Keratinocyte (primary cell): ENCODE measurements around the gene CRADD. TPM values are rescaled to one million over a fixed set of nuclear protein-coding genes. Genes with fewer than 3 reads are reported as not detected.
A peak's percentile ranks its signal among the peaks of the same experiment; 100 is the strongest.

ENCODE experiments used
- DNase-seq: peaks from one replicate; pipeline ENCODE4 v3.0.0-alpha.2; 2011; ENCODE audit warnings: low read depth, missing footprints, low spot score
- FAIRE-seq: peaks from 2 replicates; lab custom pipeline; 2011; peaks lifted over from hg19 to GRCh38; lab: Jason Lieb, UNC
- H2AFZ ChIP-seq: 2 replicates; pipeline ENCODE4 v1.6.0; 2012; ENCODE audit warnings: low read length, control low read depth, inconsistent platforms; ENCODE audit not compliant: control insufficient read depth
- H3K27ac ChIP-seq: 2 replicates; pipeline ENCODE4 v1.5.1; 2011; ENCODE audit warnings: low read length; ENCODE audit not compliant: control insufficient read depth, insufficient read depth
- H3K27me3 ChIP-seq: 3 replicates; pipeline ENCODE4 v1.6.0; 2011; ENCODE audit warnings: low read length; ENCODE audit not compliant: control insufficient read depth, insufficient read depth; ENCODE audit errors: extremely low read depth
- H3K36me3 ChIP-seq, 2 experiments: 2 replicates in 1 of 2; 3 replicates in 1 of 2; pipeline ENCODE4 v1.5.1; 2011; ENCODE audit warnings: low read length in 2 of 2, mild to moderate bottlenecking in 1 of 2; ENCODE audit not compliant: control insufficient read depth in 2 of 2, insufficient read depth in 2 of 2; ENCODE audit errors: extremely low read depth in 1 of 2
- H3K4me1 ChIP-seq: 3 replicates; pipeline ENCODE4 v1.5.1; 2011; ENCODE audit warnings: low read length; ENCODE audit not compliant: control insufficient read depth, insufficient read depth; ENCODE audit errors: extremely low read depth
- H3K4me2 ChIP-seq: 3 replicates; pipeline ENCODE4 v1.6.0; 2011; ENCODE audit warnings: low read depth, low read length; ENCODE audit not compliant: control insufficient read depth, insufficient read depth; ENCODE audit errors: extremely low read depth
- H3K4me3 ChIP-seq, 3 experiments: fragments of 200-600 bp in 1 of 3; sonication (generic) in 1 of 3; 2 replicates in 2 of 3; 3 replicates in 1 of 3; pipeline ENCODE4 v1.5.1; 2011 to 2016; ENCODE audit warnings: low read length in 3 of 3, mild to moderate bottlenecking in 3 of 3, control low read depth in 2 of 3, inconsistent platforms in 1 of 3, low read depth in 1 of 3, mixed read lengths in 1 of 3, mixed run types in 1 of 3, moderate library complexity in 1 of 3; ENCODE audit not compliant: control insufficient read depth in 2 of 3, insufficient read depth in 2 of 3; ENCODE audit errors: extremely low read depth in 1 of 3
- H3K79me2 ChIP-seq: 2 replicates; pipeline ENCODE4 v1.6.0; 2012; ENCODE audit warnings: low read length; ENCODE audit not compliant: control insufficient read depth, insufficient read depth
- H3K9ac ChIP-seq: 3 replicates; pipeline ENCODE4 v1.6.0; 2011; ENCODE audit warnings: low read length; ENCODE audit not compliant: control insufficient read depth, insufficient read depth; ENCODE audit errors: extremely low read depth
- H3K9me1 ChIP-seq: 3 replicates; pipeline ENCODE4 v1.6.0; 2011; ENCODE audit warnings: low read length; ENCODE audit not compliant: control insufficient read depth, insufficient read depth; ENCODE audit errors: extremely low read depth
- H3K9me3 ChIP-seq: 2 replicates; pipeline ENCODE4 v1.5.1; 2012; ENCODE audit warnings: low read depth, low read length; ENCODE audit not compliant: control insufficient read depth
- H4K20me1 ChIP-seq: 3 replicates; pipeline ENCODE4 v1.6.0; 2011; ENCODE audit warnings: low read length; ENCODE audit not compliant: control insufficient read depth, insufficient read depth; ENCODE audit errors: extremely low read depth
- EZH2 ChIP-seq: IDR thresholded peaks from one replicate; pipeline ENCODE4 v1.6.1; 2012; ENCODE audit warnings: inconsistent platforms, mild to moderate bottlenecking, low read length, moderate library complexity
- dilution Hi-C: fragments of 300-500 bp; cut with MboI; formaldehyde crosslinking; loops from one replicate; pipeline ENCODE4 v1.7.0; 2020; ENCODE audit warnings: low sequenced_read_pairs; ENCODE audit not compliant: extremely low pct_ligation_motif_present
- polyA plus RNA-seq, 5 experiments: library from polyadenylated mRNA; depleted of rRNA in 3 of 5; stranded (reverse) in 3 of 5; stranded (forward) in 1 of 5; unstranded in 1 of 5; fragments of >200 nt; gene quantifications; 1 replicate in 1 of 5; 2 replicates in 3 of 5; 3 replicates in 1 of 5; pipeline versions ENCODE4 v1.2.1 to v1.2.3, GENCODE V29; 2011 to 2012; ENCODE audit warnings: missing spikeins in 2 of 5, low read depth in 1 of 5, low replicate concordance in 1 of 5
- TF ChIP-seq, protein P1 (sequence below), 3 experiments: IDR thresholded peaks in 1 of 3; conservative IDR thresholded peaks in 1 of 3; optimal IDR thresholded peaks in 1 of 3; 2 replicates in 2 of 3; 3 replicates in 1 of 3; pipeline versions ENCODE3 to v1.5.1; 2011; ENCODE audit warnings: low read length in 3 of 3, mild to moderate bottlenecking in 3 of 3, moderate library complexity in 2 of 3, control low read depth in 1 of 3, inconsistent platforms in 1 of 3; ENCODE audit not compliant: insufficient read depth in 2 of 3; ENCODE audit errors: extremely low read depth in 1 of 3

CRADD gene
- polyA plus RNA-seq, 1 donor (not counting 4 experiments of a cell fraction or from before 2014, with no cell fraction given) = 11.2 TPM

DNA sequence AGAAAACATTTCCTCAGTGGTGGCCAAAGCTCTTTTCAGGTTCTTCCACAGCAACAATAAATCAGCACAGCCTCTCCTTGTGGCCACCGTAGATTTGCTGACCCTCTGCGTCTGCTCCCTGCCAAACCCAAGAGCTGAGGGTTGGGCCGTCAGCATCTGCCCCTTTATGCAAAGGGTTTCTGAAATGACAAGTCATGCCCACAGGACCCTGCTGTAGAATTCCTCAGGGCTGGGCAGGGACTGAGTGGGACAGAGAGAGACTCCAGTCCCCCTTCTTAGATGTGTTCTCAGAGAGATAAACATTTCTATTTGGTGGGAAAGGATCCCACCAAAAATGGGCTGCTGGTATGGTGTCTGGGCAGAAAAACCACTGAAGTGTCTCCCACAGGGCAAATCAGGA is 238.2 kb downstream of the CRADD start:
- no peak for FAIRE-seq
- DNase-seq = no peak
- H3K27me3 ChIP-seq = no peaks in the 10 kb centered on the region
- H3K27ac ChIP-seq = no peak overlapping the region
- H3K9me1 ChIP-seq = no peaks in the 10 kb centered on the region
- dilution Hi-C loops = no loop called here
- H3K4me1 ChIP-seq = peaks cover 6% of the 10 kb centered on the region
- H2AFZ ChIP-seq = no peak overlapping the region
- H3K9ac ChIP-seq = no peak overlapping the region
- no peak for TF ChIP-seq EZH2
- TF ChIP-seq, protein P1, sequence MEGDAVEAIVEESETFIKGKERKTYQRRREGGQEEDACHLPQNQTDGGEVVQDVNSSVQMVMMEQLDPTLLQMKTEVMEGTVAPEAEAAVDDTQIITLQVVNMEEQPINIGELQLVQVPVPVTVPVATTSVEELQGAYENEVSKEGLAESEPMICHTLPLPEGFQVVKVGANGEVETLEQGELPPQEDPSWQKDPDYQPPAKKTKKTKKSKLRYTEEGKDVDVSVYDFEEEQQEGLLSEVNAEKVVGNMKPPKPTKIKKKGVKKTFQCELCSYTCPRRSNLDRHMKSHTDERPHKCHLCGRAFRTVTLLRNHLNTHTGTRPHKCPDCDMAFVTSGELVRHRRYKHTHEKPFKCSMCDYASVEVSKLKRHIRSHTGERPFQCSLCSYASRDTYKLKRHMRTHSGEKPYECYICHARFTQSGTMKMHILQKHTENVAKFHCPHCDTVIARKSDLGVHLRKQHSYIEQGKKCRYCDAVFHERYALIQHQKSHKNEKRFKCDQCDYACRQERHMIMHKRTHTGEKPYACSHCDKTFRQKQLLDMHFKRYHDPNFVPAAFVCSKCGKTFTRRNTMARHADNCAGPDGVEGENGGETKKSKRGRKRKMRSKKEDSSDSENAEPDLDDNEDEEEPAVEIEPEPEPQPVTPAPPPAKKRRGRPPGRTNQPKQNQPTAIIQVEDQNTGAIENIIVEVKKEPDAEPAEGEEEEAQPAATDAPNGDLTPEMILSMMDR (optimal IDR thresholded peaks at IDR 0.05 in 1 of 3, IDR thresholded peaks at IDR 0.05 in 1 of 3, conservative IDR thresholded peaks at IDR 0.05 in 1 of 3; ENCODE audit: extremely low read depth in 1 of 3, insufficient read depth in 2 of 3, low read length in 3 of 3) = no peak
- no peaks in the 10 kb centered on the region for H4K20me1 ChIP-seq
- H3K9me3 ChIP-seq = no peaks in the 10 kb centered on the region
- H3K4me3 ChIP-seq = no peak overlapping the region
- H3K36me3 ChIP-seq = no peaks in the 10 kb centered on the region
- no peaks in the 10 kb centered on the region for H3K79me2 ChIP-seq
- no peak overlapping the region for H3K4me2 ChIP-seq

DNA sequence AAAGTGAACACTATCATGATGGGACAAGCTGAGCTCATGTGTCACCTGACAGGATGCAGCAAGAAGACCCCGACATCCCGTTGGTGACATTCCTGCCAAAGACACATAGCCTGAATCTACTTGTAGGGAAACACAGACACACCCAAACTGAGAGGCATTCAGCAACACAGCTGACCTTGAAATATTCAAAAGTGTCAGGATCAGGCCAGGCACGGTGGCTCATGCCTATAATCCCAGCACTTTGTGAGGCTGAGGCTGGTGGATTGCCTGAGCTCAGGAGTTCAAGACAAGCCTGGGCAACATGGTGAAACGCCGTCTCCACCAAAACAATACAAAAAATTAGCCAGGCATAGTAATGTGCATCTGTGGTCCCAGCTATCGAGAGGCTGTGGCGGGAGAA is 239.2 kb downstream of the CRADD start:
- dilution Hi-C loops = no loop called here

More for the DNA sequence above, 239.2 kb downstream of the CRADD start:
- H3K27ac ChIP-seq = no peak overlapping the region
- H3K9ac ChIP-seq = no peak overlapping the region
- no peaks in the 10 kb centered on the region for H3K9me3 ChIP-seq
- DNase-seq (no peak), FAIRE-seq (no peak)
- H2AFZ ChIP-seq = peak overlapping the region; percentile 68
- H3K27me3 ChIP-seq = no peaks in the 10 kb centered on the region
- peaks cover 6% of the 10 kb centered on the region for H3K4me1 ChIP-seq
- no peaks in the 10 kb centered on the region for H3K9me1 ChIP-seq
- TF ChIP-seq, protein P1 (optimal IDR thresholded peaks at IDR 0.05 in 1 of 3, IDR thresholded peaks at IDR 0.05 in 1 of 3, conservative IDR thresholded peaks at IDR 0.05 in 1 of 3; ENCODE audit: extremely low read depth in 1 of 3, insufficient read depth in 2 of 3, low read length in 3 of 3) = no peak
- no peak for TF ChIP-seq EZH2
- H3K36me3 ChIP-seq = no peaks in the 10 kb centered on the region
- H3K4me2 ChIP-seq = peak overlapping the region; percentile 11
- H3K4me3 ChIP-seq = no peak overlapping the region
- H3K79me2 ChIP-seq = no peaks in the 10 kb centered on the region
- no peaks in the 10 kb centered on the region for H4K20me1 ChIP-seq
